Measurements from ENCODE around the gene ITGB5. TPM values are rescaled to one million over a fixed set of nuclear protein-coding genes. Genes with fewer than 3 reads are reported as not detected.

The ITGB5 gene
- total and polyA plus RNA-seq, 2 donors (not counting 3 experiments of a cell fraction or from before 2014, with no cell fraction given): 144 to 170 TPM

DNA sequence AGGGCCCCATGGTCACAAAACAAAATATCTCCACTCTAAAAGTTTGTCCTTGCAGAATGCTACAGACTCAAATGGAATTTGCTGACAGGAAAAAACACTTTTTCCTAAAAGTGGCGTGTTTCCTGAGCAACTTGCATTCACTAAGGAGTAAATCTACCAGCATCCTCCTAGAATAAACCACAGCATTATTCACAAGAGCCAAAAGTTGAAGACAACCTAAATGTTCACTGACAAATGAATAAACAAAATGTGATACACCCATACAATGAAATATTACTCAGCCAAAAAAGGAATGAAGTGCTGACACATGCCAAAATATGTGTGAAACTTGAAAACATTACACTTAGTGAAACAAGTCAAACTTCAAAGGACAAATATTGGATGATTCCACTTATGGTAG lies 28.9 kb downstream of the ITGB5 start:
- dilution Hi-C loops (cut with MboI; ENCODE audit: extremely low pct_ligation_motif_present, low sequenced_read_pairs): no loop called here
- no peak overlapping the region for H3K4me2 ChIP-seq (ENCODE audit: insufficient read depth, low read length)

More for the DNA sequence above, 28.9 kb downstream of the ITGB5 start:
- FAIRE-seq: peak; percentile 66
- peak overlapping the region; percentile 87 for H3K27ac ChIP-seq (ENCODE audit: insufficient read depth, low read depth, low read length)
- no peaks in the 10 kb centered on the region for H3K9me1 ChIP-seq (replicated peaks; ENCODE audit: control insufficient read depth, extremely low read depth, insufficient read depth, low read length)
- H3K36me3 ChIP-seq (ENCODE audit: control insufficient read depth in 2 of 2, extremely low read depth in 1 of 2, insufficient read depth in 2 of 2, low read length in 2 of 2): no peaks in the 10 kb centered on the region
- TF ChIP-seq MAX (IDR thresholded peaks at IDR 0.05; ENCODE audit: insufficient read depth, insufficient read length) (no peak), FOS (IDR thresholded peaks at IDR 0.05; ENCODE audit: borderline replicate concordance, insufficient read depth, low read length) (no peak), POLR2AphosphoS5 (IDR thresholded peaks at IDR 0.05; ENCODE audit: insufficient read depth, low read depth, low read length) (no peak), MYC (IDR thresholded peaks at IDR 0.05; ENCODE audit: low read depth, low read length) (no peak), POLR2A (IDR thresholded peaks at IDR 0.05; ENCODE audit: low read depth, low read length) (no peak), GATA2 (IDR thresholded peaks at IDR 0.05; ENCODE audit: insufficient read depth, insufficient read length, low read depth, low read length) (no peak), EZH2 (IDR thresholded peaks at IDR 0.05; ENCODE audit: borderline replicate concordance, low read depth, low read length, severe bottlenecking) (no peak)
- TF ChIP-seq, protein P1, sequence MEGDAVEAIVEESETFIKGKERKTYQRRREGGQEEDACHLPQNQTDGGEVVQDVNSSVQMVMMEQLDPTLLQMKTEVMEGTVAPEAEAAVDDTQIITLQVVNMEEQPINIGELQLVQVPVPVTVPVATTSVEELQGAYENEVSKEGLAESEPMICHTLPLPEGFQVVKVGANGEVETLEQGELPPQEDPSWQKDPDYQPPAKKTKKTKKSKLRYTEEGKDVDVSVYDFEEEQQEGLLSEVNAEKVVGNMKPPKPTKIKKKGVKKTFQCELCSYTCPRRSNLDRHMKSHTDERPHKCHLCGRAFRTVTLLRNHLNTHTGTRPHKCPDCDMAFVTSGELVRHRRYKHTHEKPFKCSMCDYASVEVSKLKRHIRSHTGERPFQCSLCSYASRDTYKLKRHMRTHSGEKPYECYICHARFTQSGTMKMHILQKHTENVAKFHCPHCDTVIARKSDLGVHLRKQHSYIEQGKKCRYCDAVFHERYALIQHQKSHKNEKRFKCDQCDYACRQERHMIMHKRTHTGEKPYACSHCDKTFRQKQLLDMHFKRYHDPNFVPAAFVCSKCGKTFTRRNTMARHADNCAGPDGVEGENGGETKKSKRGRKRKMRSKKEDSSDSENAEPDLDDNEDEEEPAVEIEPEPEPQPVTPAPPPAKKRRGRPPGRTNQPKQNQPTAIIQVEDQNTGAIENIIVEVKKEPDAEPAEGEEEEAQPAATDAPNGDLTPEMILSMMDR (IDR thresholded peaks at IDR 0.05; ENCODE audit: extremely low read depth in 1 of 2, insufficient read depth in 1 of 2, low read depth in 1 of 2, low read length in 2 of 2): no peak
- H2AFZ ChIP-seq (ENCODE audit: low read depth, low read length): no peak overlapping the region
- no peak overlapping the region for H3K4me3 ChIP-seq (replicated peaks in 1 of 3; ENCODE audit: insufficient read depth in 1 of 3, low read depth in 1 of 3, low read length in 3 of 3)
- DNase-seq (ENCODE audit: low read depth, low spot score): peak; percentile 43
- ChIA-PET POLR2A (no interaction called here), CTCF (no interaction called here)
- no peaks in the 10 kb centered on the region for H3K9me3 ChIP-seq (replicated peaks; ENCODE audit: control insufficient read depth, insufficient read depth, low read length)
- H4K20me1 ChIP-seq (replicated peaks; ENCODE audit: control insufficient read depth, extremely low read depth, insufficient read depth, low read length): no peaks in the 10 kb centered on the region
- H3K9ac ChIP-seq (replicated peaks; ENCODE audit: extremely low read depth, insufficient read depth, low read length): no peak overlapping the region
- BruUV-seq (replicated peaks): no TSS peak
- no peaks in the 10 kb centered on the region for H3K27me3 ChIP-seq (ENCODE audit: control insufficient read depth in 2 of 2, insufficient read depth in 2 of 2, low read length in 2 of 2)
- H3K4me1 ChIP-seq (ENCODE audit: control insufficient read depth, extremely low read depth, insufficient read depth, low read length): peaks cover 34% of the 10 kb centered on the region
- intact Hi-C loops (cut with micrococcal nuclease): no loop called here
- peaks cover 2% of the 10 kb centered on the region for H3K79me2 ChIP-seq (ENCODE audit: control insufficient read depth, insufficient read depth, low read length)

Measured in endothelial cell of umbilical vein (primary cell).